HG03565 (cell line): ENCODE data around the gene KMT5C.

Experiments used
- ATAC-seq: cut with Tn5 transposase; IDR thresholded peaks from one replicate; pipeline ENCODE4 v1.9.1; 2021; ENCODE audit warnings: mild to moderate bottlenecking, moderate library complexity; ENCODE audit not compliant: unreplicated experiment

Gene KMT5C

GRCh38 chr19:55346725-55347441 is 7.2 kb downstream of the KMT5C start:
- ATAC-seq, result no peak

GRCh38 chr19:55347442-55348009 is 7.8 kb downstream of the KMT5C start:
- no peak for ATAC-seq

DNA sequence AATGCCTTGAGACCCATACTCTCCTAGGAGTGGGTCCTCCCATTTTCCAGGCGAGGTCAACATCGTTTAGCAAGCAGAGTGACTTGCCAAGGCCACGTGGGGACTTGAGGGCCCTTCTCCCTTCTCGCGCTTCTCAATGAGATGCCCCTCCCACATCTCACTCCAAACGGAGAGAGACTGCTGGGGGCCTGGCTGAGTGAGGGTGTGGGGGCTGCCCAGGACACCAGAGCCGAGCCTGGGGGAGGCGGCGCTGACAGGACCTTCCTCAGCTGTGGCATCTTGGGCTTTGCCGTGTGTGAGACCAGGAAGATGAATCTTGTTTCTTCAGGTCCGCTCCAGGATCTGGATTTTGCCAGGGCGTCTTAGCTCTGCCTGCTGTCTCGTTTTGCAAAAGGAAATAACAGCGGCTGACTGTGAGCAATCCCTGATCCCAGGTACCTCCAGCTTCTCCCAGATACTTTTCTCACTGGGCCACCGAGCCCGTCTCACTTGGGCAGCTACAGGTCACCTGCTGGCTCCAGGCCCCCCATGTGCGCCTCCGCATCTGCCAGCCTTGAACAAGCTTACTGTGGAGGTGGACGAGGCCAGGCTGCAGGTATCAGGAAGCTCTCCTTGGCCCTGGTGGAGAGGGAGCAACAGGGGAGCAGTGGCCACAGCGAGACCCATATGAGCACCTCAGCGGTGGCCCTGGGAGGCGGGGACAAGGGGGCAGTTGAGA is 8.8 kb downstream of the KMT5C start:
- no peak for ATAC-seq

DNA sequence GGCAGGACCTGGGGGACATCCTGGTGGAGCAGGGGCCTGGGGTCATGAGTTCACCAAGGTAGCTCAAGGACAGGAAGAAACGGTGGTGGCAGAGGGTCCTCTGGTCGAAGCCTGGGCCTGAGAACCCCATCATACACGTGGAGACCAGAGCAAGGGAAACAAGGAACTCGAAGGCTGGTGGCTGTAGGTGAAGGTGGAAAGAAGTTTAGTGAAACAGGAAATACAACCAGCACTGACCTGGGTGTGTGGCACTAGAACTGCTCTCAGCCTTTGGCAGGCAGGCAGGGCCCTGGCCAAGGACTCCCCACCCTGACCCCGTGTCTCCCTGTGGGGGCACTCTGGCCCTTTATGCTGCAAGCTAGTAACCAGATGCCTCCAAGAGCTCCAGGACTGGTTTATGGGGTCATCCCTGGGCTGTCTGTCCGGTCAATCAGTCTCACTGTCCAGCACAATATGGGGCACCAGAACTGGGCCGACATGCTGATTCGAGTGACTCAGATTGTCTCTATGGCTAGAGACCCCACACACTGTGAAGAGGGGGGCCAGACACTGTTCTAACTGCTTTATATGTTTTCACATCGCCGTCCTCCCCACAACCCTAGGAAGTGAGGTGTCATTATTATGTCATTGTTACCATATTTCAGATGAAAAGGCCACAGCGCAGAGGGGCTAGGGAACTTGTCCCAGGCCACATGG is 11.1 kb downstream of the KMT5C start:
- ATAC-seq, result no peak

DNA sequence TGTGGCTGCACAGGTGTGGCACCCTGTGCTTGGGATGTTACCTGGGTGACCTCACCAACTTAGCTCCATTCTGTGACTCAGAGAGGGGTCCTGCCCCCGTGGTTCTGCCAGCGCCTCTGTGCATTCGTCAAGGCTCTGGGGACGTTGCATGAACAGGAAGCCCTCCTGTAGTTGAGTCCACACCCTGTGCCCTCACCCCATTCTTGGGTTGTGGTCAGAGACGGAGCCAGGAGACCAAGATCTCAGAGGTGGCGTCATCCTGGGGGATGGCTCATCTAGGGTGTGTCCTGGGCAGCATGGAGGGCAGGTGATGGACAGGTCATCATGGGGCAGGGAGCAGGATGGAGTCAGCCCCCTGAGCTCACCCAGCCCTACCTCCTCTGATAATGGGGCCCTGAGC is 12.4 kb downstream of the KMT5C start:
- no peak for ATAC-seq

DNA sequence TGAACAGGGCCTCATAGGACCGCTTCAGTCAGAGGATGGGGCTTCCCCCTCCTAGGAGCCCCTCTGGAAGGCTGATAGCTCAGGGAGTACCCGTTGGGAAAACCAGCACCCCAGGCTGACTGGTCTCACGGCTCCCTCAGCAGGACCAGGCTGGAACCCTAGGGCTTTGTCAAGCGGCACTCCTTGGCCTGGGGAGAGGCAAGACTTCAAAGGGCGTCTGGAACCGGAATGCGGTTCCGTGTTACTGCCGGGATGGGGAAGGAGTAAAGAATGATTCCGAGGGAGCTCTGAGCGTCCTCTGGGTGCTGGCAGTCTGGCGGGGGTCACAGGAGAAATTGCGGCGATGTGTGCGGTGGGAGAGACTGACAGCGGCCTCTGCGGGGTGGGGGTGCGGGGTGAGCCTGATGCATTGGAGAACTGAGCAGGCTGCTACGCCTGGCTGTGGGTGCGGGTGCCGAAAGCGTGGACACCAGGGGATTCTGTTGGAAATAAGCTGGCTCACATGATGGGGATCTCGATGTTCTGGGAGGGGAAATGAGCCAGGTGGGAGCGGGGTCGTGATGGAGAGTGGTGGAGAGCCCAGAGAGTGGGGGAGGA is 13.0 kb downstream of the KMT5C start:
- no peak for ATAC-seq

- no peak for ATAC-seq
Measured at GRCh38 chr19:55353356-55353802, 13.7 kb downstream of the KMT5C start.

GRCh38 chr19:55353803-55354697 is 14.4 kb downstream of the KMT5C start:
- ATAC-seq, result no peak

DNA sequence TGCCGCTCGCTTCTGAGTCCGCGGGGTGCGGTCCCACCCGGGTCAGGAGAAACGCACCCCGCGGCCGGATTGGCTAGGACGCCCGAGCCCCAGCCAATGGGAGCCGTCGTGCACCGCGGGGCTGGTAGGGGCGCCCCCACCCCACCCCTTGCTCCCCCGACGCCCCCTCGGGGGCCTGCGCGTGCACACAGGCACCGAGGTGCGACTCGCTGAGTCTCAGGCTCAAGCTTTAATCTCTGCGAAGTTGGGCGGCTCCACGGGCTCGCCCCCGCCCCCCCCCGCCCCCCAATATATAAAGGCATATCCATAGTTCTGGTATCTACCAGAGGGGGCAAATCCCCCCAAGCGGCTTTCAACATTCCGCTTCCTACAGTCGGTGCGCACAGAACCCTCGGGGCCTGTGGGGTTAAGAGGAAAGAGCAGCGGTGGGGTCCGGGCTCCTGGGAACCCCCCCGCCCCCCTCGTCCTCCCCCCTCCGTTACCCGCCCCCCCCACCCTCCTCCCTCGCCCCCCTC is 15.1 kb downstream of the KMT5C start, which contains the start of gene COX6B2:
TSS of gene COX6B2 (minus strand) at position 22 of the 515 bp plus-strand sequence. CDS start 198 bp downstream, outside the sequence.
- no peak for ATAC-seq

DNA sequence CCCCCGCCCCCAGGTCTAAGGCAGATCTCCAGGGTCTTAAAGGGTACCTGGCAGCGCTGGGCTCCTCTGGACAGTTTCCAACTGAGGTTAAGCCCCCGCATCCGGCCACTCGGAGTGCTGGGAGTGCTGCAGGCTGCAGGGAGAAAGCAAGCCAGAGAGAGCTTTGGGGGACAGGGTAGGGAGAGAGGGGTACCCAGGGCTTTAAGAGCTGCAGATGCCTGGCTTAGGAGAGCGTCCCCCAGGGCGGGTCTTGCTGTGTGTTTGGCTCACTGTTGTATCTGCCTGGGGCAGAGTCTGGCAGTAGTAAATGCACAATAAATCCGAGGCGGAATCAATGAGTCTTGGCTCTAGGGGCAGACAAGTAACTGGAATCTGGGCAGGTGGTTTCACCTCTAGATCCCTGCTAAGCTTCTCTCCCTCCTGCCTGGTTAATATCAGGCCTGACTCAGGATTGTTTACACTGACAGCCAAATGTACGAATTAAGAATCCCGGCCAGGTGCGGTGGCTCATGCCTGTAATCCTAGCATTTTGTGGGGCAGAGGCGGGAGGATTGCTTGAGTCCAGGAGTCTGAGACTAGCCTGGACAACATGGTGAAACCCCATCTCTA is 15.6 kb downstream of the KMT5C start:
- no peak for ATAC-seq

DNA sequence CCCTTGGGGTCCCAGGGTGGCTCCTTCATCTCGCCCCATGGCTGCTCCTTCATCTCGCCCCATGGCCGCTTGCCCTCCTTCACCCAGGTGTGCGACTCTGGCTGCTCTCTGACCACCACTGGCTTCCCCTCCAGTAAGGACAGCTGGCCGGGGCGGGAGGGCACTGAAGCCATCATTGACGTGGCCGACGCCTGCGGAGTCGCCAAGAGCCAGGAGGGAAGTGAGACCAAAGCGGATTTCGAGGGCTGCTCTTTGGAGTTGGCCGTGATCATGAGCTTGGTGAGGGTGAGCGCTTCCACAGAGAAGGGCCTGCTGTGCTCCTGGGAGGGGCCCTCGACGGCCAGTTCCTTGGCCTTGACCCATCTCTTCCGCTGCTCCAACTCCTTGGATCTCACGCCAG is 18.8 kb downstream of the KMT5C start:
- ATAC-seq, result no peak

DNA sequence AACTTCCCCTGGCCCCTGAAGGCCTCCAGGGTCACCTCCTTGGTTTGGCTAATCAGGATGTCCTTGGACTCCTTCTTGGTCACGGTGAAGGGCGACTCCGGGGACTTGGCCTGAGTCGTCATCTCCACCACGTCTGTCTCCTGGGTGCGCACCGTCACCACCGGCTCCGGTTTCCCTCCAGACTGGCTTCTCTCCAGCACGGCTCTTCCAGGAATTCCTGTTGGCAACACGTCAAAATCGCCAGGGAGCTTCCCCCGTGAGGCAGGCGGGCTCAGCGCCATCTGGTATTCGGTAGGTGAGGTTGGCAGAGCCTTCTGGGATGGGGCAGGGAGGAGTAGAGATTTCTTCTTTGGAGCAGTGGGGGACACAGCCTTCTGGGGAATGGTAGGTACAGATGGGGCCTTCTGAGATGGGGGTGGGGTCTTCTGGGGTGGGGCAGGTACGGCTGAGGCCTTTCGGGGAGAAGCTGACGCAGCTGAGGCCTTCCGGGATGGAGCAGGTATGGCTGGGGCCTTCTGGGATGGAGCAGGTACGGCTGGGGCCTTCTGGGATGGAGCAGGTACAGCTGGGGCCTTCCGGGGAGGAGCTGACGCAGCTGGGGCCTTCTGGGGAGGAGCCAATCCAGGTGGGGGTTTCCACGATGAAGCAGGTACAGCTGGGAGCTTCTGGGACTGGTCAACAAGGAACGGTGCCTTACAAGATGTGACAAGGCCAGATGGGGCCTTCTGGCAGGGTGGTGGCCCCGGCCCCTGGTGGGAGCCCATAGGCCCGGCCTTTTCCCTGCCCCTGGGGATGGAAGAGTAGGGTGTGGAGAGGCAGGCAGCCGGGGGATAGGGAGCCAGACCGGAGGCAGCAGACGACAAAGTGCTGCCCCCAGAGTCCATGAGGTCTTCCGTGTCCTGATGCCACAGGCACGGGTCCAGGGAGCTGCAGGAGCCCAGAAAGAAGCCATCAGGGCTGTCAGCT is 19.6 kb downstream of the KMT5C start:
- ATAC-seq, result no peak

GRCh38 chr19:55360902-55361301 is 21.2 kb downstream of the KMT5C start:
- no peak for ATAC-seq

DNA sequence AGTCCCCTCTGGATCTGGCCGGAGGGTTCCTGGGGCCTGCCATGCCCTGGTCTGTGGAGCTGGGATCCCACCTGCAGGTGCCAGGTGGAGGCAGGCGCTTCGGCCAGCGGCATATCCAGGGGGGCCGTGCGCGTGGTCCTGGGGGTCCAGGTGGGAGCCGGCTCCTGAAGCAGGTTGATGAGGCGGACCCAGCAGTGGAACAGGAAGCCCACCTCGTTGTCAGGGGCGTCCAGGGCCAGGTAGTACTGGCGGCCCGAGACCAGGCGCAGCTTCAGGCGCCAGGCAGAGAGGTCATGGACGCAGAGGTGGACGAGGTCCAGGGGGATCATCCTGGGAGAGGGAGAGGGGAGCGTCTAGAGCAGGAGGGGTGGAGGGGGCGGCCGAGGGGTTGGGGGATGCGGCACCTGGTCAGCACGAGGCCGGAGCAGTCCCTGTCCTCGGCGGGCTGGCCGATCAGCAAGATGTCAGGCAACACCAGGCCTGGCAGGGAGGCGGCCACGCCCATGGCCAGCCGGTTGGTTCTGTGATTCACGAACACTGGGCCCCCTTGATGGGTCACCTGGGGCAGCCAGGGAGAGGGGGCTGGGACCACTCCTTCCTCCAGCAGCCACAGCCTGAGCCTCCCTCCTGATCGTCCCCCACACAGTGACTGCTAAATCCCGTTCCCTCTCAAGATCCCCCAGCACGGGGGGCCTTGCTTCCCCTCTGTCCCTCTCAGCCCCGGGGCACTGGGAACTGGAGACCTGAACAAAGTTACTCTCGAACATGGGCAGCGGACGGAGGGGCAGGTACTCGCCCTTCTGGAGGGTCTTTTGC is 22.7 kb downstream of the KMT5C start:
- no peak for ATAC-seq

DNA sequence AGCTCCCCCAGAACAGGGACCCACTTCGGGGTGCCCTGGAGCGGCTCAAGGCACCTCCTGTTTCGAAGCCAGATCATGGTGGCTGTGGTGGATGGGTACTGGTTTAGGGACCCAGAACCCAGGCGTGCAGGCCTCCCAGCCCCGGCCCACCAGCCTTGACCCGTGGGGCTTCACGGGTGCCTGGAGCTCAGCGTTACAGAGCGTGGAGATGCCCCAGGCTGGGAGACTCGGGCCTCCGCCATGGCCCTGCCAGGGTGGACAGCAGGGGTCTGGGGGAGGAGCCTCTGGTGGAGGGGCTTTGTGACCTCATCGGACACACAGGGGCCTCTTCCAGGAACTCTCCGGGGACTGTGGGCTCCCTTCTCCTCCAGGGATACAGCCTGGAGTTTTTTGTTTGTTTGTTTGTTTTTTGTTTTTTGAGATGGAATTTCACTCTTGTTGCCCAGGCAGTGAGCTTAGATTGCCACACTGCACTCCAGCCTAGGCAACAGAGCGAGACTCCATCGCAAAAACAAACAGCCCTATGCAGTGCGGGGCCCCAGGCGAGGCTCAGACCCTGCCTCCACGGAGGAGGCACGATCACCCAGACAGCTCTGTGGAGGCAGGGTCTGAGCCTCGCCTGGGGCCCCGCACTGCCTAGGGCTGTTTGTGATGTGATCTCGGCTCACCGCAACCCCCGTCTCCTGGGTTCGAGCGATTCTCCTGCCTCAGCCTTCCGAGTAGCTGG is 23.5 kb downstream of the KMT5C start, which contains the start of gene GARIN5B:
TSS of gene GARIN5B (minus strand) at position 271 of the 727 bp plus-strand sequence. CDS start at position 77, 194 bp downstream.
- ATAC-seq, result no peak

GRCh38 chr19:55365245-55365644 is 25.6 kb downstream of the KMT5C start:
- ATAC-seq, result no peak

DNA sequence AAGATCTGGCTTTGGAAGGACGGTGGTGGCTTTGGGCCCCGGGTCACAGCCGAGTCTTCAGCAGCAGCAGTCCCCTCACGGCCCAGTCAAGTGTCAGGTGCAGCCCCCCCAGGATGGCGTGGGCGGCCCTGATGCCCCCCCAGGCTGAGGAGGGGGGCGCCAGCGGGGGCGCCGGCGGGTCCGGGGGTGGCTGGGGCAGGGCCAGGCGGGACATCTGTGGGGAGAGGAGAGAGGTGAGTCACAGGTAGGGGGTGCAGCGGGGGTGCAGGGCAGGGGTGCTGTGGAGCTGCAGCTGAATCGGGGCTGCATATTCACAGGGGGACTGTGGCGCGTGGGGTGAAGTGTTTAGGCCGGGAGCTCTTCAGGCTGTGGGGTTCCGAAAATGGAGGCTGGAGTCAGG is 26.3 kb downstream of the KMT5C start:
- ATAC-seq, result no peak
